ENCODE measurements around the gene RAB7B. TPM values are rescaled to one million over a fixed set of nuclear protein-coding genes. Genes with fewer than 3 reads are reported as not detected.

The RAB7B gene
- total RNA-seq, 2 donors from 2014 or later = 2.5 to 12.0 TPM

DNA sequence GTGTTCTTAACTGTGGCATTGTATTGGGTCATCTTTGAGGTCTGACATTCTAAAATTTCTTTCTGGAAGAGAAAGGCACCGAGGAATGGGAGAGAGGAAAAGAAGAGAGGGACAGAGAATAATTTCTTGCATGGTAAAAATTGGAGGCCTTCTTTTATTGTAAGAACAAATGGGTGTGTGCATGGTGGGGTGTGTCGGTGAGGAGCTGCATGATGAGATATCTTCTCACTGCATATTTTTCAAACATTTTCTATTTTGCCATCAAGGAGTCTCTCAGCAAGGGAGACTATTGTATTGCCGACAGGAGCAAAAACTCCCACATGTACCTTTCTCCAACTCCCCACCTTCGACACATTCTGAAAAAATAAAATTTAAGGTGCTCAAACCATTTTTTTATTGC lies 27.0 kb upstream of the RAB7B start:
- no peaks in the 10 kb centered on the region for H3K27me3 ChIP-seq (replicated peaks; ENCODE audit: insufficient read depth)
- H3K36me3 ChIP-seq = no peaks in the 10 kb centered on the region
- H3K4me1 ChIP-seq (ENCODE audit: control insufficient read depth in 1 of 2, low read depth in 2 of 2) = no peaks in the 10 kb centered on the region
- ATAC-seq (ENCODE audit: insufficient number of reproducible peaks, low FRiP score, low read depth) = no peak
- TF ChIP-seq, protein P1, sequence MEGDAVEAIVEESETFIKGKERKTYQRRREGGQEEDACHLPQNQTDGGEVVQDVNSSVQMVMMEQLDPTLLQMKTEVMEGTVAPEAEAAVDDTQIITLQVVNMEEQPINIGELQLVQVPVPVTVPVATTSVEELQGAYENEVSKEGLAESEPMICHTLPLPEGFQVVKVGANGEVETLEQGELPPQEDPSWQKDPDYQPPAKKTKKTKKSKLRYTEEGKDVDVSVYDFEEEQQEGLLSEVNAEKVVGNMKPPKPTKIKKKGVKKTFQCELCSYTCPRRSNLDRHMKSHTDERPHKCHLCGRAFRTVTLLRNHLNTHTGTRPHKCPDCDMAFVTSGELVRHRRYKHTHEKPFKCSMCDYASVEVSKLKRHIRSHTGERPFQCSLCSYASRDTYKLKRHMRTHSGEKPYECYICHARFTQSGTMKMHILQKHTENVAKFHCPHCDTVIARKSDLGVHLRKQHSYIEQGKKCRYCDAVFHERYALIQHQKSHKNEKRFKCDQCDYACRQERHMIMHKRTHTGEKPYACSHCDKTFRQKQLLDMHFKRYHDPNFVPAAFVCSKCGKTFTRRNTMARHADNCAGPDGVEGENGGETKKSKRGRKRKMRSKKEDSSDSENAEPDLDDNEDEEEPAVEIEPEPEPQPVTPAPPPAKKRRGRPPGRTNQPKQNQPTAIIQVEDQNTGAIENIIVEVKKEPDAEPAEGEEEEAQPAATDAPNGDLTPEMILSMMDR (IDR thresholded peaks at IDR 0.05) = no peak
- H3K27ac ChIP-seq = no peak overlapping the region
- no peaks in the 10 kb centered on the region for H3K9me3 ChIP-seq
- DNase-seq (ENCODE audit: low spot score) = no peak
- no peak overlapping the region for H3K4me3 ChIP-seq

DNA sequence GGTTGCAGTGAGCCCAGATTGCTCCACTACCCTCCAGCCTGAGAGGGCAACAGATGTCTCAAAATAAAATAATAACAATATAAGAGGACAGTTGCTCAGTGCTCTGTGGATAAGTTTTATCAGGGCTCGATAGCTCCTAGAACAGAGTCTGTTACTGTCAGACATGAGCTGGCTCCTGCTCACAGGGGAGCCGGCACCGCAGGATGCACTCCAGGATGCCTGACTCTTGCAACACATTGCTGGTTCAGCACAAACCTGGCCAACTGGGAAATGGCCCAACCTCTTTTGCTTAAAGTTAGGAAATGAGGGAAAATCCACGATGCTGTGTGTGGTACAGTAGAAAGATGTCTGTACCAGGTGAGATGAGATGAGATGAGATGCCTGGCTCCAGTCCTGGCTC lies 26.3 kb upstream of the RAB7B start:
- no peak overlapping the region for H3K4me3 ChIP-seq
- H3K9me3 ChIP-seq = no peaks in the 10 kb centered on the region
- H3K27ac ChIP-seq = no peak overlapping the region
- H3K36me3 ChIP-seq = no peaks in the 10 kb centered on the region
- TF ChIP-seq, protein P1 (IDR thresholded peaks at IDR 0.05) = no peak
- no peaks in the 10 kb centered on the region for H3K4me1 ChIP-seq (ENCODE audit: control insufficient read depth in 1 of 2, low read depth in 2 of 2)
- H3K27me3 ChIP-seq (replicated peaks; ENCODE audit: insufficient read depth) = no peaks in the 10 kb centered on the region
- ATAC-seq (ENCODE audit: insufficient number of reproducible peaks, low FRiP score, low read depth) (no peak), DNase-seq (ENCODE audit: low spot score) (no peak)

DNA sequence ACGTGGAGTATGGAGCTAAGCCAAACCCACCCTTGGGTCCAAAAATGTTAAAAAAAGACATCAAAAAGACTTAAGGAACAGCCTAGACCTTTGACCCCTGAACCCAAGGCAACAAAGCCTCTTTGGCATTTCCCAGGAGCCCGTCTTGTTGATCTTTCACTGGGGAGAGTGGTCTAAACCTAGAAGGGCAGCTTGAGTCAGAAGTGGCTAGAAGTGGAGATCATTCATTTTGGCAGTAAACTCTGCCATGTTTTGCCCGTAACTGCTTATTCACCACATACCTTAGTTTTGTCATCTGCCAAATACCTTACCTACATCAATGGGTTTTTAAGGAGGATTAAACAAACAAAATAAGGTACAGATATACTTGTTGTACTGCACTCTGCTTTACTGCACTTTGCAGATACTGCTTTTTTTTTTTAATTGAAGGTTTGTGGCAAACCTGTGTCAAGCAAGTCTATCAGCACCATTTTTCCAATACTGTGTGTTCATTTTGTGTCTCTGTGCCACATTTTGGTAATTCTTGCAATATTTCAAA lies 22.2 kb upstream of the RAB7B start:
- H3K27me3 ChIP-seq (replicated peaks; ENCODE audit: insufficient read depth) = no peaks in the 10 kb centered on the region
- TF ChIP-seq, protein P1 (IDR thresholded peaks at IDR 0.05) = no peak
- no peak overlapping the region for H3K4me3 ChIP-seq
- H3K27ac ChIP-seq = no peak overlapping the region
- H3K36me3 ChIP-seq = no peaks in the 10 kb centered on the region
- ATAC-seq (ENCODE audit: insufficient number of reproducible peaks, low FRiP score, low read depth) = no peak
- no peaks in the 10 kb centered on the region for H3K9me3 ChIP-seq
- no peak for DNase-seq (ENCODE audit: low spot score)
- H3K4me1 ChIP-seq (ENCODE audit: control insufficient read depth in 1 of 2, low read depth in 2 of 2) = no peaks in the 10 kb centered on the region

DNA sequence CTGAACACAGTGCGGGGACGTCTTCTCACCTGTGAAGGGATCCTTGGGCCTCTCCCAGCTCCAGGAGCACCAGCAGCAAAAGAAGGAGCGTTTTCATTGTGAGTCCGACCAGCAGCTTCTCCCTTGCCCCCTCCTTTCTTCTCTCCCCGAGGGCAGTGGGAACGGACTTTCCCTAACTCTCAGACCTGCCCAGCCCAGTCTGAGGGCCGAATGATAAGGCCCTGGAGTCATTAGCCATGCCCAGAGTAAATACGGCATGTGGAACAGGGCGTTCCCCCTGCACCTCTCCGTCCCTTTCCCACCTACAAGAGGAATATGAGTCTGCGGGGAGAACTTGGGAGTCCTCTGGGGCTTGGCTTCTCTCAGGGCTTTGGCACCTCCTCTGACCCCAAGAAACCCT lies 20.5 kb upstream of the RAB7B start, which contains the start of gene CTSE:
Gene CTSE (minus strand): TSS at position 201 of the 400 bp plus-strand sequence. CDS start 104 bp downstream, at position 97.
- no peaks in the 10 kb centered on the region for H3K4me1 ChIP-seq (ENCODE audit: control insufficient read depth in 1 of 2, low read depth in 2 of 2)
- H3K4me3 ChIP-seq = no peak within 1 kb of the TSS
- ATAC-seq (ENCODE audit: insufficient number of reproducible peaks, low FRiP score, low read depth) (no peak), DNase-seq (ENCODE audit: low spot score) (no peak)
- no peaks in the 10 kb centered on the region for H3K36me3 ChIP-seq
- TF ChIP-seq, protein P1 (IDR thresholded peaks at IDR 0.05) = no peak
- no peaks in the 10 kb centered on the region for H3K9me3 ChIP-seq
- no peaks in the 10 kb centered on the region for H3K27me3 ChIP-seq (replicated peaks; ENCODE audit: insufficient read depth)
- H3K27ac ChIP-seq = no peak within 1 kb of the TSS

DNA sequence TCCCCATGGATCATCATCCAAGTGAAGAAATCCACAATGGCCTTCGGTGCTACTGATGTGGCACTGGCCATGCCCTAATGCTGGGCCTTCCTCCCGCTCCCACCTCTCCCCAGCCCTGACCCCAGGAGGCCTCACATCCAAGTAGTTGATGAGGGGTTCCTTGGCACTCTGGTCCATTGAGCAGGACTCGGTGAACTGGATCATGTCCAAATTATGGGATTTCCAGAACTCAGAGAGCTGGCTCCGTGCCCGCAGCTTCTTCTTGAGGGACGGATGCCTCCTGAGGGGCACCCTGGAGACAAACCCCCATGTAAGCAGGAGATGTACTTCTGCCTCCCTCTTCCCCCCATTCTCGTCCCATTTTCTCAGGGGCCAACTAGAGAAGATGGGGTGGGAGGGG lies 19.6 kb upstream of the RAB7B start:
- no peak overlapping the region for H3K4me3 ChIP-seq
- TF ChIP-seq, protein P1 (IDR thresholded peaks at IDR 0.05) = no peak
- H3K36me3 ChIP-seq = no peaks in the 10 kb centered on the region
- H3K27ac ChIP-seq = no peak overlapping the region
- DNase-seq (ENCODE audit: low spot score) (no peak), ATAC-seq (ENCODE audit: insufficient number of reproducible peaks, low FRiP score, low read depth) (no peak)
- no peaks in the 10 kb centered on the region for H3K4me1 ChIP-seq (ENCODE audit: control insufficient read depth in 1 of 2, low read depth in 2 of 2)
- H3K9me3 ChIP-seq = no peaks in the 10 kb centered on the region
- no peaks in the 10 kb centered on the region for H3K27me3 ChIP-seq (replicated peaks; ENCODE audit: insufficient read depth)
